ENCODE results near the gene RPTOR.

DNA sequence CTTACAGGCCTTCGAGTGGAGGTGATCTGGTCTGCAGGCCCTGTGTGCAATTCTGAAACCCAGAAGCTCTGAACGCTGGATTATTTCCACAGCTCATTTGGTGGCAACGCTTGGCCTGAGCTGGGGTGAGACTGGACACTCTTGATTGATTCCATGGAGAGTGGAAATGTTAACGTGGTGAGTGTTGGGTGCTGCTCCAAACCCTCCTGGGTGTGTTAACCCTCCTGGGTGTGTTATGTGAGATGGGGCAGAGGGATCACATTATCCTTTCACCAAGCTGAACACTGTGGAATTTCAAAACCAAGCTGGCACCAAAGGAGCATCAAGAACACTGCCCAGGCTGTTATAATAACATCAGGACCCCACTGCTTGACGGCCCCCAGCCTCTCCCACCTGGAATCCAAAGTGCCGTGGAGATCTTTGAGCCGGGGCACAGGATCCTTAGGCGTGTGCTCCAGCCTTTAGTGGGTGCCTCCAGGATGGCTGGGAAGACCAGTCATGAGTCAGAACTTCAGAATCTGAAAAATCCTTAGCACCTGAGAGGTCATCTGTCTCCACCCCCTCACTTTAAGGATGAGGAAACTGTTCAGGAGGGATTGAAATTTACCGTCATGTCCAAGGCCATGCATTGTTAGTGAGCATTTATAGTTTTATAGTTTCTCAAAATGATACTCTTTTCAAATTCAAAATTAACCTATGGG, 75.0 kb downstream of the RPTOR start:
- TF ChIP-seq POLR2A (IDR thresholded peaks at IDR 0.05; ENCODE audit: low read depth, low read length) (no peak), POLR2AphosphoS5 (IDR thresholded peaks at IDR 0.05; ENCODE audit: low read depth, low read length) (no peak), SPI1 (IDR thresholded peaks at IDR 0.05; ENCODE audit: low read depth, low read length) (no peak), TAF1 (IDR thresholded peaks at IDR 0.05; ENCODE audit: low read depth, low read length) (no peak), PAX5 (IDR thresholded peaks at IDR 0.05; ENCODE audit: insufficient read depth, low read length, severe bottlenecking) (no peak), POU2F2 (IDR thresholded peaks at IDR 0.05; ENCODE audit: low read depth, low read length) (no peak)

Measured in GM12891 (cell line).